22Rv1 (cell line): ENCODE data around the gene ELAVL4.

Source experiments
- H3K27ac ChIP-seq: fragments of 450-650 bp; 2 replicates; pipeline ENCODE4 v1.5.1; 2017
- CTCF ChIP-seq: fragments of 450-650 bp; IDR thresholded peaks from 2 replicates; pipeline ENCODE4 v1.5.1; 2017; ENCODE audit warnings: mild to moderate bottlenecking
- ZFX ChIP-seq: fragments of 450-650 bp; IDR thresholded peaks from 2 replicates; pipeline ENCODE4 v1.6.1; 2017; ENCODE audit warnings: antibody characterized with exemption, borderline replicate concordance

The ELAVL4 gene

GRCh38 chr1:50195205-50195604 is 86.5 kb downstream of the ELAVL4 start:
- TF ChIP-seq CTCF: no peak
- no peak for TF ChIP-seq ZFX
- no peak overlapping the region for H3K27ac ChIP-seq

GRCh38 chr1:50196081-50196480 is 87.4 kb downstream of the ELAVL4 start:
- TF ChIP-seq CTCF (no peak), ZFX (no peak)
- H3K27ac ChIP-seq: no peak overlapping the region

GRCh38 chr1:50197216-50197615 is 88.5 kb downstream of the ELAVL4 start:
- no peak for TF ChIP-seq ZFX
- TF ChIP-seq CTCF: no peak
- H3K27ac ChIP-seq: no peak overlapping the region

GRCh38 chr1:50208315-50208714 is 99.6 kb downstream of the ELAVL4 start:
- TF ChIP-seq CTCF (no peak), ZFX (no peak)

DNA sequence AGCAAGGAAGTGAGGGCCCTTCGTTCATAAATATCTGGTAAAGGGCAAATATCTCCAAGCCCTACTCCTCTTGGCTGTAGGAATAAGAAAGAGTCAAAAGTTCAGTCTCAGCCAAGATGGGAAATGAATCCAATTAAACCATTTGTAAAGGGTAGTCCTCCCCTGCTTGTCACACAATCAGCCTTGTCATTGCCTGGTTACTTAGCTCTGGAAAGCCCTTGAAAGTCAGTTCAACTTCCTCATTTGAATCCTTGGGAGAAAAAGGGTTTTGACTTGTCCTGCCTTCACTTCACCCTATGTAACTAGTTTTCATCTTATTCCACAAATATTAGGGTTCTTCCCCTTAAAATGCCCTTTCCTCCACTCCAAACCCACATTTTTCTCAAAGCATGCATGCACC is 100.0 kb downstream of the ELAVL4 start:
- TF ChIP-seq CTCF: no peak
- H3K27ac ChIP-seq: no peak overlapping the region

More at GRCh38 chr1:50208315-50208714, 99.6 kb downstream of the ELAVL4 start:
- H3K27ac ChIP-seq: no peak overlapping the region

- H3K27ac ChIP-seq: no peak overlapping the region
- TF ChIP-seq CTCF (no peak), ZFX (no peak)
These were observed 101.0 kb downstream of the ELAVL4 start for GRCh38 chr1:50209749-50210148.

- TF ChIP-seq ZFX (no peak), CTCF (no peak)
- no peak overlapping the region for H3K27ac ChIP-seq
These were observed 104.8 kb downstream of the ELAVL4 start for GRCh38 chr1:50213505-50213904.
